Activated naive CD4-positive, alpha-beta T cell treated with anti-CD3 and anti-CD28 coated beads, Interleukin-2, amount 50 U/mL, for 72 hours (primary cell): ENCODE measurements around the gene DHTKD1. TPM values are rescaled to one million over a fixed set of nuclear protein-coding genes. Genes with fewer than 3 reads are reported as not detected.
"Not testable (repeated sequence)": the region's sequence is repeated elsewhere in the genome, so short reads cannot be mapped to it uniquely, and the experiment has no call there.

Source experiments
- ATAC-seq, 2 donors: fragments of 150-1000 bp; cut with Tn5 transposase; 2 replicates each; pipeline ENCODE4 v1.10.0; 2021; ENCODE audit warnings: mild to moderate bottlenecking in 2 of 2, moderate library complexity in 2 of 2
- DNase-seq, 2 donors: peaks; one replicate each; pipeline ENCODE4 v3.0.0; 2021 to 2022; ENCODE audit warnings: low spot score in 2 of 2
- H3K27ac Mint-ChIP-seq, 2 donors: one replicate each; pipeline ENCODE4 v1.8.0; 2022; ENCODE audit warnings: mild to moderate bottlenecking in 2 of 2, mixed read lengths in 2 of 2
- H3K36me3 Mint-ChIP-seq, 2 donors: one replicate each; pipeline ENCODE4 v1.8.0; 2022; ENCODE audit warnings: mixed read lengths in 2 of 2
- H3K9me3 Mint-ChIP-seq, 2 donors: one replicate each; pipeline ENCODE4 v1.8.0; 2022; ENCODE audit warnings: mixed read lengths in 2 of 2
- total RNA-seq, 2 donors: library from RNA; stranded (reverse); gene quantifications; one replicate each; pipeline ENCODE4 v1.2.3, GENCODE V29; 2022

DHTKD1 gene
- total RNA-seq, 2 donors from 2014 or later = 19.8 to 27.0 TPM

GRCh38 chr10:12050528-12050927, 18.2 kb upstream of the DHTKD1 start:
- Mint-ChIP-seq H3K36me3 (no peaks in the 10 kb centered on the region), H3K27ac (no peak overlapping the region), H3K9me3 (no peaks in the 10 kb centered on the region)
- ATAC-seq (no peak), DNase-seq (no peak)

GRCh38 chr10:12051241-12051640, 17.5 kb upstream of the DHTKD1 start:
- DNase-seq (no peak), ATAC-seq (no peak)
- Mint-ChIP-seq H3K36me3 (no peaks in the 10 kb centered on the region), H3K9me3 (no peaks in the 10 kb centered on the region), H3K27ac (no peak overlapping the region)

GRCh38 chr10:12055732-12056131, 13.0 kb upstream of the DHTKD1 start:
- Mint-ChIP-seq H3K9me3 (no peaks in the 10 kb centered on the region), H3K27ac (no peak overlapping the region), H3K36me3 (no peaks in the 10 kb centered on the region)
- ATAC-seq (no peak), DNase-seq (no peak)

DNA sequence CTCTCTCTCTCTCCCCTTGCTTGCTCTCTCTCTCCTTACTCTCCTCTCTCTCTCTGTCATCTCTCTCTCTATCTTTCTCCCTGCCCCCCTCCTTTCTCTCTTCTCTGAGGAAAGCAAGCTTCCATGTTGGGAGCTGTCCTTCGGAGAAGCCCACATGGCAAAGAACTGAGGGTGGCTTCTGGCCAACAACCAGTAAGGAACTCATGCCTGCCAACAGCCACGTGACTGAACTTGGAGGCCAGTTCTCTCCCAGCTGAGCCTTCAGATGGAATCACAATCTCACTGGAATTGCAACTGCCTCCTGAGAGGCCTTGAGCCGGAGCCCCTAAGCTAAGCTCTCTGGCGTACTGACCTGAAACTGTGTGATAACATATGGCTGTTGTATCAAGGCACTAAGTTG, 12.0 kb upstream of the DHTKD1 start:
- Mint-ChIP-seq H3K9me3 (no peaks in the 10 kb centered on the region), H3K27ac (no peak overlapping the region), H3K36me3 (no peaks in the 10 kb centered on the region)

GRCh38 chr10:12061124-12061523, 7.6 kb upstream of the DHTKD1 start:
- no peak overlapping the region for H3K27ac Mint-ChIP-seq

More for the DNA sequence above, 12.0 kb upstream of the DHTKD1 start:
- no peak for ATAC-seq
- no peak for DNase-seq

DNA sequence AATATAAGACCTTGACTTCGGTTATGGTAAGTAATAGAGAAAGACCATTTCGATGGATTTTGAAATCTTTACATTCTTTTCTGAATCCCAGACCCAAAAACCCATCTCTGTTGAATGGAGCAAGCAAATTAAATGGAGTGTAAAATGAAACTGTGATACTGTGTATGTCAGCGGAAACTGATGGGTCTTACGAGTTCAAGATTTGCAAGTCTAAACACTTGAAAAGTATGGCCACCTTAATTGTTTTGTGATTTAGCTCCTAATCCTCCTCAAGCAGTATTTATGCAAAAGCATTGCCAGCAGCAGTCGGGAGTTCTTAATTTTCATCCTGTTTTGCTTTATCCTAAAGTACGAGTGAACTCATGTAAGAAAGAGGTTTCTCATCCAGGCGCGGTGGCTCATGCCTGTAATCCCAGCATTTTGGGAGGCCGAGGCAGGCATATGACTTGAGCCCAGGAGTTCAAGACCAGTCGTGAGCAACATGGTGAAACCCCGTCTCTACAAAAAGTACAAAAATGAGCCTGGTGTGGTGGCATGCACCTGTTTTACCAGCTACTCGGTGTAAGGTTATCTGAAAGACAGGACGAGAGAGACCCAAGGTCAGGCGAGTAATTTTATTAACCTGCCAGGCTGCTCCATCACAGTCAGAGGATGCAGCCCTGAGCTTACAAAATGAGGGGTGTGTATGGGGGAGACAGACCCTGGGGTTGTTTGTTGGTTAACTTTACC, 5.8 kb upstream of the DHTKD1 start:
- Mint-ChIP-seq H3K36me3 (no peaks in the 10 kb centered on the region), H3K9me3 (no peaks in the 10 kb centered on the region), H3K27ac (no peak overlapping the region)
- ATAC-seq (no peak), DNase-seq (no peak)

More at GRCh38 chr10:12061124-12061523, 7.6 kb upstream of the DHTKD1 start:
- no peak for DNase-seq
- no peaks in the 10 kb centered on the region for H3K36me3 Mint-ChIP-seq
- ATAC-seq = no peak
- no peaks in the 10 kb centered on the region for H3K9me3 Mint-ChIP-seq

GRCh38 chr10:12063483-12063818, 5.3 kb upstream of the DHTKD1 start:
- Mint-ChIP-seq H3K9me3 (no peaks in the 10 kb centered on the region), H3K36me3 (no peaks in the 10 kb centered on the region), H3K27ac (no peak overlapping the region)
- DNase-seq (no peak), ATAC-seq (no peak)

GRCh38 chr10:12067336-12067735, 1.4 kb upstream of the DHTKD1 start:
- Mint-ChIP-seq H3K36me3 (peaks cover 0 to 7% of the 10 kb centered on the region in 2 donors), H3K27ac (peak overlapping the region in 1 of 2 donors; percentile 89), H3K9me3 (no peaks in the 10 kb centered on the region)
- DNase-seq (no peak), ATAC-seq (peak in 1 of 2 donors; percentile 14)

DNA sequence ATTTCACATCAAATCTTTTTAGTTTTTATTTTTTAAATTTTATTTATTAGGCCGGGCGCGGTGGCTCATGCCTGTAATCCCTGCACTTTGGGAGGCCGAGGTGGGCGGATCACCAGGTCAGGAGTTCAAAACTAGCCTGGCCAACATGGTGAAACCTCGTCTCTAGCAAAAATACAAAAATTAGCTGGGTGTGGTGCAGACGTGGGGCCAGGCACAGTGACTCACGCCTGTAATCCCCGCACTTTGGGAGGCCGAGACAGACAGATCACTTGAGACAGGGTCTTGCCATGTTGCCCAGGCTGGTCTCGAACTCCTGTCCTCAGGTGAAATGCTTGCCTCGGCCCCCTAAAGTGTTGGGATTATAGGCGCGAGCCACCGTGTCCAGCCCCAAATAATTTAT, 2.7 kb downstream of the DHTKD1 start:
- not testable (repeated sequence) for H3K9me3 Mint-ChIP-seq, H3K27ac Mint-ChIP-seq, H3K36me3 Mint-ChIP-seq, DNase-seq, ATAC-seq

- H3K9me3 Mint-ChIP-seq = no peaks in the 10 kb centered on the region
- no peak overlapping the region for H3K27ac Mint-ChIP-seq
- ATAC-seq (no peak), DNase-seq (no peak)
- H3K36me3 Mint-ChIP-seq = peaks cover 0 to 7% of the 10 kb centered on the region in 2 donors
Measured at GRCh38 chr10:12073526-12073925, 4.8 kb downstream of the DHTKD1 start.

- no peaks in the 10 kb centered on the region for H3K9me3 Mint-ChIP-seq
- no peak for DNase-seq
- peak overlapping the region in 1 of 2 donors; percentile 72 for H3K27ac Mint-ChIP-seq
- no peaks in the 10 kb centered on the region for H3K36me3 Mint-ChIP-seq
- ATAC-seq = no peak
Measured at GRCh38 chr10:12077580-12078180, 8.9 kb downstream of the DHTKD1 start.

DNA sequence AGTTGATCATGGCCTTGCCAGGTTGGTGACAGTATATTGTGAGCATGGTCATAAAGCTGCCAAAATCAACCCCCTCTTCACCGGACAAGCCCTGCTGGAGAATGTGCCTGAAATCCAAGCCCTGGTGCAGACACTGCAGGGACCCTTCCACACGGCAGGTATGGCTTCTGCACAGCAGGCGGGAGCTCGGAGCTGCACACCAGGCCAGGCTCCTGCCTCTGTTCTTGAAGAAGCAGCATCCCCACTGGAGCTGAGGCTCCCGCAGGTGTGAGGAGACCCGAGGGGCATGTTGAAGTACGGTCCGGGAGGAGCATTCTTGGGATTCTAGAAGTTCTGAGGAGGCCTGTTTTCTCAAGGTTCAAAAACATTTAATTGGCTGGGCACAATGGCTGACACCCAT, 12.7 kb downstream of the DHTKD1 start:
- no peaks in the 10 kb centered on the region for H3K9me3 Mint-ChIP-seq
- ATAC-seq = no peak

DNA sequence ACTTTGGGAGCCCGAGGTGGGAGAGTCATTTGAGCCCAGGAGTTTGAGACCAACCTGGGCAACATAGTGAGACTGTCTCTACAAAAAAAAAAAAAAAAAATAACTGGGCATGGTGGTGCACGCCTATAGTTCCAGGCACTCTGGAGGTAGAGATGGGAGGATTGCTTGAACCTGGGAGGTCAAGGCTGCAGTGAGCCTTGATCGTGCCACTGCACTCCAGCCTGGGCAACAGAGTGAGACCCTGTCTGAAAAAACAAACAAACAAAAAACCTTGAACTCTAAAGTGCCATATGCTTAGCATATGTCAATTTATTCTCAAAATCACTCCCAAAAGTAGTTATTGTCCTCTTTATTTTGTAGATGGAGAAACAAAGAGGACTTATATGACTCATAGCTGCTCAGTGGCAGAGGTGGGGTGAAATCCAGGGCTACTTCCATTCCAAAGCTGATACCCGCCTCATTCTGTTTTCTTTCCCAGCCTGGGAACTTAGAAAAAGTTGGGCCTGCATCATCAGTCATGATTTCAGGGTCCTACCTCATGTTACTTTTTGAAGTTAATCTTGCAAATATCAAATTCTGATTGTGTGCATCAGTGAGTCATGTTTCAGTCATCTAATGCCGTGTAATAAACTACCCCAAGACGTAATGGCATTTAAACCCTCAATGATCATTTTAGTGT, 13.3 kb downstream of the DHTKD1 start:
- Mint-ChIP-seq H3K27ac (no peak overlapping the region), H3K36me3 (peaks cover 0 to 12% of the 10 kb centered on the region in 2 donors), H3K9me3 (no peaks in the 10 kb centered on the region)
- no peak for ATAC-seq
- DNase-seq = no peak

More for the DNA sequence above, 12.7 kb downstream of the DHTKD1 start:
- DNase-seq = no peak
- H3K36me3 Mint-ChIP-seq = peaks cover 0 to 6% of the 10 kb centered on the region in 2 donors
- H3K27ac Mint-ChIP-seq = no peak overlapping the region

DNA sequence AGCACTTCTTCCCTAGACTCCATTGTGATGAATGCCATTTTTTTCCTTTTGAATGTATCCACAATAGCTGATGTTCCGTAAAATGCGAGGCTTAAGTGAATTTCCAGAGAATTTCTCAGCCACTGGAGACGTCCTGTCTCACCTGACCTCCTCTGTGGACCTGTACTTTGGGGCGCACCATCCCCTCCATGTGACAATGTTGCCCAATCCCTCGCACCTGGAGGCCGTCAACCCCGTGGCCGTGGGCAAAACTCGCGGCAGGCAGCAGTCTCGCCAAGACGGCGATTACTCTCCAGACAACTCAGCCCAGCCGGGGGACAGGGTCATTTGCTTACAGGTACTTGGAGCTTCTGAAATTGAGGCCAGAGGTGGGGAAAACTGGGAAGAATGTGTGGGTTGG, 20.2 kb downstream of the DHTKD1 start:
- peak overlapping the region in 1 of 2 donors; percentile 38 for H3K27ac Mint-ChIP-seq
- H3K9me3 Mint-ChIP-seq = no peaks in the 10 kb centered on the region
- peaks cover 5 to 26% of the 10 kb centered on the region in 2 donors for H3K36me3 Mint-ChIP-seq
- no peak for ATAC-seq
- DNase-seq = no peak

- ATAC-seq = no peak
- peaks cover 5 to 29% of the 10 kb centered on the region in 2 donors for H3K36me3 Mint-ChIP-seq
- no peak overlapping the region for H3K27ac Mint-ChIP-seq
- DNase-seq = no peak
- H3K9me3 Mint-ChIP-seq = no peaks in the 10 kb centered on the region
Measured at GRCh38 chr10:12091421-12091820, 22.7 kb downstream of the DHTKD1 start.

DNA sequence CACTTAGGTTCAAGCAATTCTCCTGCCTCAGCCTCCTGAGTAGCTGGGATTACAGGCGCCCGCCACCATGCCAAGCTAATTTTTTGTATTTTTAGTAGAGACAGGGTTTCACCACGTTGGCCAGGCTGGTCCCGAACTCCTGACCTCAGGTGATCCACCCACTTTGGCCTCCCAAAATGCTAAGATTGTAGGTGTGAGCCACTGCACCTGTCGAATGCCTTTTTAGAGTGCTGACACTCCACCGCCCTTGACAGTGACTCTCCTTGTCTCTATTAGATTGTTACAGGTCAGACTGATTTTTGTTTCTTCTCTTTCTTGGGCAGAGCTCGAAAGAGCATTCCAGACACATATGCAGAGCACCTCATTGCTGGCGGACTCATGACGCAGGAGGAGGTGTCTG, 28.6 kb downstream of the DHTKD1 start:
- DNase-seq, H3K9me3 Mint-ChIP-seq: not testable (repeated sequence)
- H3K36me3 Mint-ChIP-seq = peaks cover 0 to 23% of the 10 kb centered on the region in 2 donors

DNA sequence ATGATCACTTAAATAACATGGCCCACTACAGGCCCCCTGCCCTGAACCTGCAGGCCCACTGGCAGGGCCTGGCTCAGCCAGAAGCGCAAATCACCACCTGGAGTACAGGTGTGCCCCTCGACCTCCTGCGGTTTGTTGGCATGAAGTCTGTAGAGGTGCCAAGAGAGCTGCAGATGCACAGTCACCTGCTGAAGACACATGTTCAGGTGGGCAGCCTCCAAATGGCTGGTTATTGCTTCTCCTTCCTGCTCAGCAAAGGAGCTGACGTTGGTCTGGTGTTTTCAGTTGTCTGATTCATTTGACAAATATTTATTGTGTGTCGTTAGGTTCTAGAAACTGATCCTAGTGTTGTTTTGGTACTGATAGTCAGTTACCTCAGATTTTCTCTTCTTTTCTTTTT, 29.0 kb downstream of the DHTKD1 start:
- peaks cover 0 to 23% of the 10 kb centered on the region in 2 donors for H3K36me3 Mint-ChIP-seq
- ATAC-seq = no peak
- peak overlapping the region in 1 of 2 donors; percentile 22 for H3K27ac Mint-ChIP-seq
- no peak for DNase-seq
- no peaks in the 10 kb centered on the region for H3K9me3 Mint-ChIP-seq

More for the DNA sequence above, 28.6 kb downstream of the DHTKD1 start:
- not testable (repeated sequence) for H3K27ac Mint-ChIP-seq, ATAC-seq
